ENCODE measurements around the gene HBQ1.
"Not testable (repeated sequence)": the region's sequence is repeated elsewhere in the genome, so short reads cannot be mapped to it uniquely, and the experiment has no call there.

DNA sequence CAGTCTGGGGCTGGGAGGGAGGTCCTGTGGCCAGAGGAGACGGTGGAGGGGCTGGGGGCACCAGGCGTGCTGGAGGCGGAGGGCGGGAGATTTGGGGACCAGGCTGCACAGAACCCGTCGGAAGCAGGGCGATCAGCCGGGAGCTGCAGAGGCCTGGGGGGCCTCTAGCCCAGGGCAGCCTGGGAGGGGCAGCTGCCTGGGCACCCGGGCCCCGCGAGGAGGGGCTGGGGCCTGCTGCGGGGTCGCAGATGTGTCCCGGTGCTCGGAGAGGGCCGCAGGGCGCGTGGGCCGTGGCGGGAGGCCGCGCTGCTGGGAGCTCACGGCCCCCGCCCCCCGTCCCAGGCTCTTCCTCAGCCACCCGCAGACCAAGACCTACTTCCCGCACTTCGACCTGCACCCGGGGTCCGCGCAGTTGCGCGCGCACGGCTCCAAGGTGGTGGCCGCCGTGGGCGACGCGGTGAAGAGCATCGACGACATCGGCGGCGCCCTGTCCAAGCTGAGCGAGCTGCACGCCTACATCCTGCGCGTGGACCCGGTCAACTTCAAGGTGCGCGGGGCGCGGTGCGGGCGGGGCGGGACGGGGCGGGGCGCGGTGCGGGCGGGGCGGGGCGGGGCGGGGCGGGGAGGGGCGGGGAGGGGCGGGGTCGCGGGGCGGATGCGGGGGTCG is 26.6 kb upstream of the HBQ1 start:
- not testable (repeated sequence) for TF ChIP-seq POLR2A, CTCF (IDR thresholded peaks at IDR 0.05)

Data from thyroid gland (tissue), 4 donors.